HL-60 (cell line): Measurements from ENCODE around the gene PDE4B.

ENCODE experiments used
- DNase-seq, 2 experiments: peaks; one replicate each; pipeline ENCODE4 v3.0.0-alpha.2; 2010 to 2020; ENCODE audit warnings: low read depth in 1 of 2, low spot score in 1 of 2
- H3K27ac ChIP-seq: fragments of 250-450 bp; sonication (Bioruptor Pico); replicated peaks from 2 replicates; pipeline ENCODE4 v1.5.1; 2020; ENCODE audit warnings: mild to moderate bottlenecking, moderate library complexity
- H3K27me3 ChIP-seq: fragments of 250-450 bp; sonication (Bioruptor Pico); 2 replicates; pipeline ENCODE4 v1.5.1; 2021; ENCODE audit warnings: mild to moderate bottlenecking, moderate library complexity; ENCODE audit not compliant: insufficient read depth, poor library complexity, severe bottlenecking
- H3K4me3 ChIP-seq: replicated peaks from 2 replicates; pipeline ENCODE4 v1.5.1; 2011; ENCODE audit warnings: mild to moderate bottlenecking, control low read depth, low read length; ENCODE audit not compliant: insufficient read depth
- CTCF ChIP-seq: IDR thresholded peaks from one replicate; pipeline ENCODE4 v1.5.1; 2011; ENCODE audit warnings: low read length, control low read depth, inconsistent platforms; ENCODE audit not compliant: insufficient read depth
- GABPA ChIP-seq: IDR thresholded peaks from 2 replicates; pipeline ENCODE4 v1.6.1; 2012; ENCODE audit warnings: low read depth
- POLR2AphosphoS5 ChIP-seq: IDR thresholded peaks from 2 replicates; pipeline ENCODE4 v1.6.1; 2012; ENCODE audit warnings: low read depth
- REST ChIP-seq: IDR thresholded peaks from 2 replicates; pipeline ENCODE4 v1.6.1; 2012; ENCODE audit warnings: low read depth; ENCODE audit not compliant: insufficient replicate concordance
- SPI1 ChIP-seq: IDR thresholded peaks from 2 replicates; pipeline ENCODE4 v1.6.1; 2012; ENCODE audit warnings: low read depth, mild to moderate bottlenecking, borderline replicate concordance

The PDE4B gene

GRCh38 chr1:65832296-65832695 is 39.6 kb downstream of the PDE4B start:
- TF ChIP-seq SPI1 (no peak), GABPA (no peak), POLR2AphosphoS5 (no peak), CTCF (no peak), REST (no peak)
- Histone ChIP-seq H3K4me3 (no peak overlapping the region), H3K27ac (no peak overlapping the region), H3K27me3 (peaks cover 4% of the 10 kb centered on the region)
- no peak for DNase-seq

- Histone ChIP-seq H3K4me3 (no peak overlapping the region), H3K27ac (no peak overlapping the region)
- no peak for DNase-seq
These were observed 44.0 kb downstream of the PDE4B start for GRCh38 chr1:65836686-65837085.

GRCh38 chr1:65840683-65841082 is 48.0 kb downstream of the PDE4B start:
- Histone ChIP-seq H3K4me3 (no peak overlapping the region), H3K27ac (no peak overlapping the region), H3K27me3 (no peaks in the 10 kb centered on the region)
- no peak for TF ChIP-seq GABPA
- TF ChIP-seq POLR2AphosphoS5 = no peak
- TF ChIP-seq REST = no peak
- TF ChIP-seq CTCF = no peak
- TF ChIP-seq SPI1 = no peak
- no peak for DNase-seq

More at GRCh38 chr1:65836686-65837085, 44.0 kb downstream of the PDE4B start:
- TF ChIP-seq REST (no peak), CTCF (no peak), GABPA (no peak), SPI1 (no peak), POLR2AphosphoS5 (no peak)
- peaks cover 4% of the 10 kb centered on the region for H3K27me3 ChIP-seq
